ENCODE data around the gene HGFAC.

HGFAC gene

DNA sequence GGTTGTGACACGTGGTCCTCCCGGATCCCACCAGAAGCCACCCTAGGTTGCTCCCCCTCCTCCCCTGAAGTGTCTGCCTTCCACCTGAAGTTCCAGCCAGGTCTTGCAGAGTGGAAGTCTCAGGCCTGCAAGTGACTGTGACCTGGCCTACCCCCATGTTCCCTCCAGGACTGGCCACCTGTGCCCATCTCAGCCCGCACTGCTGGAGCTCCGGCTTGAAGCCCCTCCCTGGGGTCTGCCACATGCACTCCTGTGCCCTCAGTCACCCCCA, 6.1 kb upstream of the HGFAC start:
- Histone ChIP-seq H3K79me1 (replicated peaks; ENCODE audit: low read length, poor library complexity, severe bottlenecking) (no peaks in the 10 kb centered on the region), H3K4ac (ENCODE audit: low read depth in 1 of 2, low read length in 2 of 2) (no peak overlapping the region), H4K8ac (ENCODE audit: low read length) (no peak overlapping the region), H3K23ac (ENCODE audit: low read length in 2 of 2) (no peak overlapping the region), H3K27me3 (ENCODE audit: control insufficient read depth in 1 of 2, insufficient read depth in 1 of 2, low read length in 2 of 2) (no peaks in the 10 kb centered on the region), H3K14ac (ENCODE audit: low read length in 2 of 2) (no peak overlapping the region), H3K4me3 (ENCODE audit: insufficient read depth in 1 of 2, low read depth in 1 of 2, low read length in 2 of 2) (no peak overlapping the region), H4K91ac (ENCODE audit: low read length) (no peak overlapping the region), H2AK5ac (ENCODE audit: low read length, severe bottlenecking) (peak overlapping the region; percentile 73), H3K9ac (ENCODE audit: low read length) (no peak overlapping the region), H3K9me3 (ENCODE audit: control insufficient read depth, low read length) (no peaks in the 10 kb centered on the region), H3K27ac (ENCODE audit: low read length, poor library complexity, severe bottlenecking) (no peak overlapping the region), H2BK12ac (ENCODE audit: low read length in 2 of 2) (no peak overlapping the region), H2BK120ac (ENCODE audit: low read depth, low read length) (no peak overlapping the region), H3K36me3 (ENCODE audit: control insufficient read depth in 1 of 2, insufficient read depth in 2 of 2, low read depth in 1 of 2, low read length in 2 of 2) (peaks cover 3 to 36% of the 10 kb centered on the region in 2 experiments), H3K18ac (ENCODE audit: low read depth in 1 of 2, low read length in 2 of 2) (no peak overlapping the region), H2AFZ (ENCODE audit: low read depth, low read length) (no peak overlapping the region), H3K4me1 (ENCODE audit: control insufficient read depth, insufficient read depth, low read depth, low read length) (peaks cover 32% of the 10 kb centered on the region), H2BK15ac (ENCODE audit: low read depth, poor library complexity, severe bottlenecking) (no peak overlapping the region), H3K4me2 (ENCODE audit: low read length, poor library complexity, severe bottlenecking) (no peak overlapping the region), H2BK5ac (ENCODE audit: low read depth, low read length, poor library complexity, severe bottlenecking) (no peak overlapping the region)
- 91% methylated on average over 4 of the region's 4 CpGs for WGBS
- no peak for DNase-seq

GRCh38 chr4:3436048-3436797, 5.5 kb upstream of the HGFAC start:
- no peaks in the 10 kb centered on the region for H3K79me1 ChIP-seq (replicated peaks; ENCODE audit: low read length, poor library complexity, severe bottlenecking)

DNA sequence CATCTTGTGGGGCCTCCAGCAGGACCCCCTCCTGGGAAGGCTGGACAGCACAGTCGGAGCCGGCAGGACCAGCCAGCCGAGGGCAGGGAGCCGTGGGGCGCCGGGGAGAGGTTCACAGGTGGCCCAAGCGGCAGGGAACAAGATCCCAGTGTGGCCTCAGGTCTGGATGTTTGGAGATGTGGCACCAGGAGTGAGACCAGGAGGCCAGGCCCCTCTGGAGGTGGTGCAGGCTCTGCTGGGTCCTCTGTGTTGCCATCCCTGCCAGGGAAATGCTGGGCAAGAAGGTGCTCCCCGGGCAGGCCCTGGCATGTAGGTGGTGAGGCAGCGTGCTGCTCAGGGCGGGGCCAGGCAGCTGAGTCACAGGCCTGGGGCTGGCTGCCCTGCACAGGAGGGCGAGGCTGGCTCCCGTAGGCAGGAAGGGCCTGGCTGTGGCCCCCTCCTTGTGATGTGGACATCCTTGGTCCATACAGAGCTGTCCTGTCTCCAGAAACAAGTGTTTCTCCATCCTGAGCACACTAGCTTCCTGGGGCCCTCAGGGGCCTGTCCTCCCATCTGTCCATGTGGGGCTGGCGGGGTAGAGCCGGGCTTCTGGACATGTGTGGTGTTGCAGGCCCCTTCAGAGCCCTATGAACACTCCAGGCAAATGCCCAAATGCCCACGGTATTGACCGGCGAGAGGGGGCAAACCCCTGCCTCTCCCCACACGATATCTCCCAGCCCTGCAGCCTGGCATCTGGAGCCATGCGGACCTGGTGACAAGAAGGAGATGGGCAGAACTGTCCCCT, 4.8 kb upstream of the HGFAC start:
- Histone ChIP-seq H4K91ac (ENCODE audit: low read length) (peak overlapping the region; percentile 96), H4K8ac (ENCODE audit: low read length) (peak overlapping the region; percentile 81), H2BK15ac (ENCODE audit: low read depth, poor library complexity, severe bottlenecking) (no peak overlapping the region), H2AFZ (ENCODE audit: low read depth, low read length) (peak overlapping the region; percentile 16), H3K18ac (ENCODE audit: low read depth in 1 of 2, low read length in 2 of 2) (peak overlapping the region; percentile 49 to 52), H2BK120ac (ENCODE audit: low read depth, low read length) (peak overlapping the region; percentile 39), H3K9ac (ENCODE audit: low read length) (peak overlapping the region; percentile 54), H3K27ac (ENCODE audit: low read length, poor library complexity, severe bottlenecking) (peak overlapping the region; percentile 4), H3K4me1 (ENCODE audit: control insufficient read depth, insufficient read depth, low read depth, low read length) (peaks cover 45% of the 10 kb centered on the region), H3K9me3 (ENCODE audit: control insufficient read depth, low read length) (no peaks in the 10 kb centered on the region), H2BK12ac (ENCODE audit: low read length in 2 of 2) (peak overlapping the region in 1 of 2 experiments; percentile 87), H3K36me3 (ENCODE audit: control insufficient read depth in 1 of 2, insufficient read depth in 2 of 2, low read depth in 1 of 2, low read length in 2 of 2) (peaks cover 0 to 22% of the 10 kb centered on the region in 2 experiments), H2AK5ac (ENCODE audit: low read length, severe bottlenecking) (peak overlapping the region; percentile 94), H3K4me2 (ENCODE audit: low read length, poor library complexity, severe bottlenecking) (no peak overlapping the region), H3K27me3 (ENCODE audit: control insufficient read depth in 1 of 2, insufficient read depth in 1 of 2, low read length in 2 of 2) (no peaks in the 10 kb centered on the region), H3K79me1 (replicated peaks; ENCODE audit: low read length, poor library complexity, severe bottlenecking) (no peaks in the 10 kb centered on the region), H3K14ac (ENCODE audit: low read length in 2 of 2) (peak overlapping the region in 1 of 2 experiments; percentile 58), H3K4me3 (ENCODE audit: insufficient read depth in 1 of 2, low read depth in 1 of 2, low read length in 2 of 2) (no peak overlapping the region), H3K4ac (ENCODE audit: low read depth in 1 of 2, low read length in 2 of 2) (peak overlapping the region; percentile 59 to 85), H3K23ac (ENCODE audit: low read length in 2 of 2) (no peak overlapping the region), H2BK5ac (ENCODE audit: low read depth, low read length, poor library complexity, severe bottlenecking) (peak overlapping the region; percentile 80)
- WGBS, result 89% methylated on average over 19 of the region's 19 CpGs
- peak; percentile 29 for DNase-seq

More at GRCh38 chr4:3436048-3436797, 5.5 kb upstream of the HGFAC start:
- peak overlapping the region; percentile 54 for H3K9ac ChIP-seq (ENCODE audit: low read length)
- no peaks in the 10 kb centered on the region for H3K9me3 ChIP-seq (ENCODE audit: control insufficient read depth, low read length)
- 88% methylated on average over 22 of the region's 22 CpGs for WGBS
- H3K4me3 ChIP-seq (ENCODE audit: insufficient read depth in 1 of 2, low read depth in 1 of 2, low read length in 2 of 2), result no peak overlapping the region
- peak overlapping the region; percentile 39 for H2BK120ac ChIP-seq (ENCODE audit: low read depth, low read length)
- H2AFZ ChIP-seq (ENCODE audit: low read depth, low read length), result no peak overlapping the region
- H3K27me3 ChIP-seq (ENCODE audit: control insufficient read depth in 1 of 2, insufficient read depth in 1 of 2, low read length in 2 of 2), result no peaks in the 10 kb centered on the region
- DNase-seq, result no peak
- H2BK12ac ChIP-seq (ENCODE audit: low read length in 2 of 2), result peak overlapping the region in 1 of 2 experiments; percentile 87
- H3K4me1 ChIP-seq (ENCODE audit: control insufficient read depth, insufficient read depth, low read depth, low read length), result peaks cover 38% of the 10 kb centered on the region
- H3K18ac ChIP-seq (ENCODE audit: low read depth in 1 of 2, low read length in 2 of 2), result peak overlapping the region; percentile 49 to 61
- peak overlapping the region in 1 of 2 experiments; percentile 45 for H3K14ac ChIP-seq (ENCODE audit: low read length in 2 of 2)
- peak overlapping the region; percentile 73 for H2AK5ac ChIP-seq (ENCODE audit: low read length, severe bottlenecking)
- peak overlapping the region; percentile 96 for H4K91ac ChIP-seq (ENCODE audit: low read length)
- peaks cover 0 to 30% of the 10 kb centered on the region in 2 experiments for H3K36me3 ChIP-seq (ENCODE audit: control insufficient read depth in 1 of 2, insufficient read depth in 2 of 2, low read depth in 1 of 2, low read length in 2 of 2)
- no peak overlapping the region for H3K23ac ChIP-seq (ENCODE audit: low read length in 2 of 2)
- H4K8ac ChIP-seq (ENCODE audit: low read length), result peak overlapping the region; percentile 81
- peak overlapping the region; percentile 84 for H2BK15ac ChIP-seq (ENCODE audit: low read depth, poor library complexity, severe bottlenecking)
- no peak overlapping the region for H3K4me2 ChIP-seq (ENCODE audit: low read length, poor library complexity, severe bottlenecking)
- peak overlapping the region; percentile 4 for H3K27ac ChIP-seq (ENCODE audit: low read length, poor library complexity, severe bottlenecking)
- peak overlapping the region; percentile 80 for H2BK5ac ChIP-seq (ENCODE audit: low read depth, low read length, poor library complexity, severe bottlenecking)
- H3K4ac ChIP-seq (ENCODE audit: low read depth in 1 of 2, low read length in 2 of 2), result peak overlapping the region; percentile 59 to 85

DNA sequence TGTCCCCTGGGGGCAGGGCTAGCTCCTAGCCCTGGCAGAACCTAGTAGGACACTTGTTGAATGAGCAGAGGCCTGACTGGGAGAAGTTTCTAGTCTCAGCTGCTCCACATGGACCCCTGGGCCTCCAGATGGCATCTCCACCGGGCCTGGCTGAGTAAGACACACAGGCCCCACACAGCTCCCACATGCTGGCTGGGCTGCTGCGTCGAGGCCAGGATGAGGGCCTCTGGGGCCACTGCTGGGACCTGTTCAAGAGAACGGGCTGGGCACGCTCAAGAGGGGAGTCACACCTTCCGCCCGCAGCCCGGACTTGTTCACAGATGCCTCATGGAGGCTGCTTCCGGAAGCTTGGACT, 4.2 kb upstream of the HGFAC start:
- peak overlapping the region in 1 of 2 experiments; percentile 29 for H2BK12ac ChIP-seq (ENCODE audit: low read length in 2 of 2)

More for the DNA sequence above, 4.2 kb upstream of the HGFAC start:
- Histone ChIP-seq H2AFZ (ENCODE audit: low read depth, low read length) (peak overlapping the region; percentile 16), H2AK5ac (ENCODE audit: low read length, severe bottlenecking) (peak overlapping the region; percentile 94), H3K36me3 (ENCODE audit: control insufficient read depth in 1 of 2, insufficient read depth in 2 of 2, low read depth in 1 of 2, low read length in 2 of 2) (peaks cover 0 to 18% of the 10 kb centered on the region in 2 experiments), H3K4ac (ENCODE audit: low read depth in 1 of 2, low read length in 2 of 2) (peak overlapping the region in 1 of 2 experiments; percentile 24), H3K4me2 (ENCODE audit: low read length, poor library complexity, severe bottlenecking) (no peak overlapping the region), H3K9me3 (ENCODE audit: control insufficient read depth, low read length) (no peaks in the 10 kb centered on the region), H3K4me1 (ENCODE audit: control insufficient read depth, insufficient read depth, low read depth, low read length) (peaks cover 45% of the 10 kb centered on the region), H3K79me1 (replicated peaks; ENCODE audit: low read length, poor library complexity, severe bottlenecking) (no peaks in the 10 kb centered on the region), H3K27ac (ENCODE audit: low read length, poor library complexity, severe bottlenecking) (no peak overlapping the region), H3K18ac (ENCODE audit: low read depth in 1 of 2, low read length in 2 of 2) (peak overlapping the region in 1 of 2 experiments; percentile 52), H3K14ac (ENCODE audit: low read length in 2 of 2) (peak overlapping the region in 1 of 2 experiments; percentile 58), H4K91ac (ENCODE audit: low read length) (peak overlapping the region; percentile 23), H2BK120ac (ENCODE audit: low read depth, low read length) (peak overlapping the region; percentile 39), H3K27me3 (ENCODE audit: control insufficient read depth in 1 of 2, insufficient read depth in 1 of 2, low read length in 2 of 2) (no peaks in the 10 kb centered on the region), H3K23ac (ENCODE audit: low read length in 2 of 2) (no peak overlapping the region), H2BK5ac (ENCODE audit: low read depth, low read length, poor library complexity, severe bottlenecking) (no peak overlapping the region), H2BK15ac (ENCODE audit: low read depth, poor library complexity, severe bottlenecking) (no peak overlapping the region), H4K8ac (ENCODE audit: low read length) (peak overlapping the region; percentile 39), H3K9ac (ENCODE audit: low read length) (no peak overlapping the region), H3K4me3 (ENCODE audit: insufficient read depth in 1 of 2, low read depth in 1 of 2, low read length in 2 of 2) (no peak overlapping the region)
- WGBS, result 88% methylated on average over 9 of the region's 9 CpGs
- DNase-seq, result no peak
